ENCODE measurements around the gene OBP2A. TPM values are rescaled to one million over a fixed set of nuclear protein-coding genes. Genes with fewer than 3 reads are reported as not detected.

OBP2A gene
- total and polyA plus RNA-seq, 5 donors from 2014 or later: not detected

GRCh38 chr9:135565141-135565628 lies 19.3 kb downstream of the OBP2A start:
- Mint-ChIP-seq H3K9me3 (peaks cover 0 to 6% (median 2%) of the 10 kb centered on the region in 7 donors), H3K36me3 (no peaks in the 10 kb centered on the region), H3K4me1 (peaks cover 0 to 7% (median 0%) of the 10 kb centered on the region in 4 donors), H3K27ac (no peak overlapping the region), H3K27me3 (peaks cover 8% of the 10 kb centered on the region), H3K4me3 (no peak overlapping the region)
- DNase-seq: no peak
- H3K27ac ChIP-seq (ENCODE audit: insufficient read depth, low read length, poor library complexity, severe bottlenecking): no peak overlapping the region
- H3K9me3 ChIP-seq (ENCODE audit: control insufficient read depth in 2 of 2, low read length in 2 of 2): no peaks in the 10 kb centered on the region
- no peaks in the 10 kb centered on the region for H3K36me3 ChIP-seq (ENCODE audit: control insufficient read depth, insufficient read depth, low read length)
- no peaks in the 10 kb centered on the region for H3K4me1 ChIP-seq (ENCODE audit: control insufficient read depth, insufficient read depth, low read length, poor library complexity, severe bottlenecking)
- H3K27me3 ChIP-seq (ENCODE audit: control insufficient read depth, insufficient read depth, low read length): peaks cover 1% of the 10 kb centered on the region
- ATAC-seq (ENCODE audit: low read depth in 2 of 2): no peak
- no peak overlapping the region for H3K4me3 ChIP-seq (ENCODE audit: low read depth, low read length)

- Histone ChIP-seq H3K9me3 (ENCODE audit: control insufficient read depth in 2 of 2, low read length in 2 of 2) (no peaks in the 10 kb centered on the region), H3K27ac (ENCODE audit: insufficient read depth, low read length, poor library complexity, severe bottlenecking) (no peak overlapping the region), H3K36me3 (ENCODE audit: control insufficient read depth, insufficient read depth, low read length) (no peaks in the 10 kb centered on the region), H3K4me1 (ENCODE audit: control insufficient read depth, insufficient read depth, low read length, poor library complexity, severe bottlenecking) (no peaks in the 10 kb centered on the region), H3K27me3 (ENCODE audit: control insufficient read depth, insufficient read depth, low read length) (peaks cover 1% of the 10 kb centered on the region), H3K4me3 (ENCODE audit: low read depth, low read length) (no peak overlapping the region)
- Mint-ChIP-seq H3K4me1 (peaks cover 0 to 7% (median 0%) of the 10 kb centered on the region in 4 donors), H3K27ac (no peak overlapping the region), H3K9me3 (peaks cover 0 to 6% (median 2%) of the 10 kb centered on the region in 7 donors), H3K27me3 (peaks cover 8% of the 10 kb centered on the region), H3K4me3 (no peak overlapping the region), H3K36me3 (no peaks in the 10 kb centered on the region)
- ATAC-seq (ENCODE audit: low read depth in 2 of 2) (no peak), DNase-seq (no peak)
These were observed 19.7 kb downstream of the OBP2A start for GRCh38 chr9:135565636-135566035.

GRCh38 chr9:135566552-135566951 lies 20.6 kb downstream of the OBP2A start:
- Histone ChIP-seq H3K4me1 (ENCODE audit: control insufficient read depth, insufficient read depth, low read length, poor library complexity, severe bottlenecking) (no peaks in the 10 kb centered on the region), H3K9me3 (ENCODE audit: control insufficient read depth in 2 of 2, low read length in 2 of 2) (no peaks in the 10 kb centered on the region), H3K27ac (ENCODE audit: insufficient read depth, low read length, poor library complexity, severe bottlenecking) (no peak overlapping the region), H3K36me3 (ENCODE audit: control insufficient read depth, insufficient read depth, low read length) (no peaks in the 10 kb centered on the region), H3K27me3 (ENCODE audit: control insufficient read depth, insufficient read depth, low read length) (peaks cover 1% of the 10 kb centered on the region), H3K4me3 (ENCODE audit: low read depth, low read length) (no peak overlapping the region)
- H3K27ac Mint-ChIP-seq: no peak overlapping the region
- H3K9me3 Mint-ChIP-seq: peaks cover 0 to 6% (median 2%) of the 10 kb centered on the region in 7 donors
- ATAC-seq (ENCODE audit: low read depth in 2 of 2) (no peak), DNase-seq (no peak)
- peaks cover 0 to 7% (median 0%) of the 10 kb centered on the region in 4 donors for H3K4me1 Mint-ChIP-seq
- H3K4me3 Mint-ChIP-seq: no peak overlapping the region
- peaks cover 8% of the 10 kb centered on the region for H3K27me3 Mint-ChIP-seq
- no peaks in the 10 kb centered on the region for H3K36me3 Mint-ChIP-seq

GRCh38 chr9:135567311-135567710 lies 21.4 kb downstream of the OBP2A start:
- H3K4me1 ChIP-seq (ENCODE audit: control insufficient read depth, insufficient read depth, low read length, poor library complexity, severe bottlenecking): no peaks in the 10 kb centered on the region
- DNase-seq: no peak
- no peak for ATAC-seq (ENCODE audit: low read depth in 2 of 2)

GRCh38 chr9:135568026-135568425 lies 22.1 kb downstream of the OBP2A start:
- Histone ChIP-seq H3K9me3 (ENCODE audit: control insufficient read depth in 2 of 2, low read length in 2 of 2) (no peaks in the 10 kb centered on the region), H3K36me3 (ENCODE audit: control insufficient read depth, insufficient read depth, low read length) (no peaks in the 10 kb centered on the region), H3K4me1 (ENCODE audit: control insufficient read depth, insufficient read depth, low read length, poor library complexity, severe bottlenecking) (no peaks in the 10 kb centered on the region), H3K27me3 (ENCODE audit: control insufficient read depth, insufficient read depth, low read length) (peaks cover 1% of the 10 kb centered on the region), H3K27ac (ENCODE audit: insufficient read depth, low read length, poor library complexity, severe bottlenecking) (no peak overlapping the region), H3K4me3 (ENCODE audit: low read depth, low read length) (no peak overlapping the region)
- H3K36me3 Mint-ChIP-seq: no peaks in the 10 kb centered on the region
- peaks cover 0 to 7% (median 0%) of the 10 kb centered on the region in 4 donors for H3K4me1 Mint-ChIP-seq
- peaks cover 0 to 6% (median 2%) of the 10 kb centered on the region in 7 donors for H3K9me3 Mint-ChIP-seq
- no peak overlapping the region for H3K4me3 Mint-ChIP-seq
- no peak overlapping the region for H3K27ac Mint-ChIP-seq
- H3K27me3 Mint-ChIP-seq: peaks cover 8% of the 10 kb centered on the region
- DNase-seq (no peak), ATAC-seq (ENCODE audit: low read depth in 2 of 2) (no peak)

More at GRCh38 chr9:135567311-135567710, 21.4 kb downstream of the OBP2A start:
- Histone ChIP-seq H3K27ac (ENCODE audit: insufficient read depth, low read length, poor library complexity, severe bottlenecking) (no peak overlapping the region), H3K4me3 (ENCODE audit: low read depth, low read length) (no peak overlapping the region), H3K36me3 (ENCODE audit: control insufficient read depth, insufficient read depth, low read length) (no peaks in the 10 kb centered on the region), H3K27me3 (ENCODE audit: control insufficient read depth, insufficient read depth, low read length) (peaks cover 1% of the 10 kb centered on the region), H3K9me3 (ENCODE audit: control insufficient read depth in 2 of 2, low read length in 2 of 2) (no peaks in the 10 kb centered on the region)
- peaks cover 0 to 6% (median 2%) of the 10 kb centered on the region in 7 donors for H3K9me3 Mint-ChIP-seq
- peaks cover 0 to 7% (median 0%) of the 10 kb centered on the region in 4 donors for H3K4me1 Mint-ChIP-seq
- peaks cover 8% of the 10 kb centered on the region for H3K27me3 Mint-ChIP-seq
- no peaks in the 10 kb centered on the region for H3K36me3 Mint-ChIP-seq
- H3K4me3 Mint-ChIP-seq: no peak overlapping the region
- H3K27ac Mint-ChIP-seq: no peak overlapping the region

- H3K9me3 Mint-ChIP-seq: peaks cover 0 to 6% (median 2%) of the 10 kb centered on the region in 7 donors
- no peak overlapping the region for H3K27ac Mint-ChIP-seq
- Histone ChIP-seq H3K4me3 (ENCODE audit: low read depth, low read length) (no peak overlapping the region), H3K27me3 (ENCODE audit: control insufficient read depth, insufficient read depth, low read length) (peaks cover 1% of the 10 kb centered on the region), H3K4me1 (ENCODE audit: control insufficient read depth, insufficient read depth, low read length, poor library complexity, severe bottlenecking) (no peaks in the 10 kb centered on the region), H3K9me3 (ENCODE audit: control insufficient read depth in 2 of 2, low read length in 2 of 2) (no peaks in the 10 kb centered on the region), H3K27ac (ENCODE audit: insufficient read depth, low read length, poor library complexity, severe bottlenecking) (no peak overlapping the region), H3K36me3 (ENCODE audit: control insufficient read depth, insufficient read depth, low read length) (no peaks in the 10 kb centered on the region)
- H3K4me3 Mint-ChIP-seq: no peak overlapping the region
- no peak for DNase-seq
- peaks cover 0 to 7% (median 0%) of the 10 kb centered on the region in 4 donors for H3K4me1 Mint-ChIP-seq
- no peak for ATAC-seq (ENCODE audit: low read depth in 2 of 2)
- peaks cover 8% of the 10 kb centered on the region for H3K27me3 Mint-ChIP-seq
- no peaks in the 10 kb centered on the region for H3K36me3 Mint-ChIP-seq
These were observed 24.5 kb downstream of the OBP2A start for GRCh38 chr9:135570456-135570855.

GRCh38 chr9:135572233-135572632 lies 26.3 kb downstream of the OBP2A start:
- peaks cover 0 to 6% (median 2%) of the 10 kb centered on the region in 7 donors for H3K9me3 Mint-ChIP-seq
- no peaks in the 10 kb centered on the region for H3K27me3 Mint-ChIP-seq
- peaks cover 0 to under 1% (median 0%) of the 10 kb centered on the region in 4 donors for H3K4me1 Mint-ChIP-seq
- no peaks in the 10 kb centered on the region for H3K36me3 Mint-ChIP-seq
- H3K27me3 ChIP-seq (ENCODE audit: control insufficient read depth, insufficient read depth, low read length): peaks cover 1% of the 10 kb centered on the region
- H3K36me3 ChIP-seq (ENCODE audit: control insufficient read depth, insufficient read depth, low read length): no peaks in the 10 kb centered on the region
- no peak overlapping the region for H3K4me3 Mint-ChIP-seq
- no peak overlapping the region for H3K4me3 ChIP-seq (ENCODE audit: low read depth, low read length)
- no peak overlapping the region for H3K27ac ChIP-seq (ENCODE audit: insufficient read depth, low read length, poor library complexity, severe bottlenecking)
- no peaks in the 10 kb centered on the region for H3K4me1 ChIP-seq (ENCODE audit: control insufficient read depth, insufficient read depth, low read length, poor library complexity, severe bottlenecking)
- H3K9me3 ChIP-seq (ENCODE audit: control insufficient read depth in 2 of 2, low read length in 2 of 2): no peaks in the 10 kb centered on the region
- no peak overlapping the region for H3K27ac Mint-ChIP-seq
- DNase-seq: no peak
- no peak for ATAC-seq (ENCODE audit: low read depth in 2 of 2)

GRCh38 chr9:135573124-135573523 lies 27.2 kb downstream of the OBP2A start:
- H3K9me3 ChIP-seq (ENCODE audit: control insufficient read depth in 2 of 2, low read length in 2 of 2): no peaks in the 10 kb centered on the region
- no peak overlapping the region for H3K4me3 Mint-ChIP-seq
- H3K27ac Mint-ChIP-seq: no peak overlapping the region
- H3K36me3 Mint-ChIP-seq: no peaks in the 10 kb centered on the region
- H3K36me3 ChIP-seq (ENCODE audit: control insufficient read depth, insufficient read depth, low read length): no peaks in the 10 kb centered on the region
- no peaks in the 10 kb centered on the region for H3K4me1 ChIP-seq (ENCODE audit: control insufficient read depth, insufficient read depth, low read length, poor library complexity, severe bottlenecking)
- no peak overlapping the region for H3K4me3 ChIP-seq (ENCODE audit: low read depth, low read length)
- no peak for DNase-seq
- H3K27me3 Mint-ChIP-seq: no peaks in the 10 kb centered on the region
- H3K27ac ChIP-seq (ENCODE audit: insufficient read depth, low read length, poor library complexity, severe bottlenecking): no peak overlapping the region
- peaks cover 0 to 6% (median 2%) of the 10 kb centered on the region in 7 donors for H3K9me3 Mint-ChIP-seq
- peaks cover 1% of the 10 kb centered on the region for H3K27me3 ChIP-seq (ENCODE audit: control insufficient read depth, insufficient read depth, low read length)
- no peaks in the 10 kb centered on the region for H3K4me1 Mint-ChIP-seq
- ATAC-seq (ENCODE audit: low read depth in 2 of 2): no peak
